HEK293 (cell line): ENCODE data around the gene MACF1.

Experiments
- KLF16 ChIP-seq: fragments of 450-650 bp; formaldehyde crosslinking; IDR thresholded peaks from 2 replicates; pipeline ENCODE4 v1.5.1; 2017; ENCODE audit warnings: missing biosample characterization, missing genetic modification characterization
- RBAK ChIP-seq: fragments of 450-650 bp; formaldehyde crosslinking; IDR thresholded peaks from 2 replicates; pipeline ENCODE4 v1.5.1; 2016; ENCODE audit warnings: missing biosample characterization, missing genetic modification characterization
- TCF7L2 ChIP-seq: IDR thresholded peaks from 2 replicates; pipeline ENCODE4 v1.6.1; 2011; ENCODE audit warnings: low read depth, mild to moderate bottlenecking, inconsistent platforms, low read length, moderate library complexity, borderline replicate concordance
- ZBTB7A ChIP-seq: fragments of 450-650 bp; formaldehyde crosslinking; IDR thresholded peaks from 2 replicates; pipeline ENCODE4 v1.5.1; 2016; ENCODE audit warnings: low read depth, missing biosample characterization, missing genetic modification characterization
- ZNF341 ChIP-seq: fragments of 450-650 bp; formaldehyde crosslinking; IDR thresholded peaks from 2 replicates; pipeline ENCODE4; 2016; ENCODE audit warnings: low read depth, missing biosample characterization, missing genetic modification characterization
- TF ChIP-seq, protein P1 (sequence below): fragments of 450-650 bp; formaldehyde crosslinking; conservative IDR thresholded peaks from 2 replicates; pipeline ENCODE4 v1.5.1; 2016; ENCODE audit warnings: low read depth, missing biosample characterization, missing genetic modification characterization
- TF ChIP-seq, protein P2 (sequence below): fragments of 450-650 bp; formaldehyde crosslinking; IDR thresholded peaks from 2 replicates; pipeline ENCODE4 v1.5.1; 2016; ENCODE audit warnings: missing biosample characterization, missing genetic modification characterization

DNA sequence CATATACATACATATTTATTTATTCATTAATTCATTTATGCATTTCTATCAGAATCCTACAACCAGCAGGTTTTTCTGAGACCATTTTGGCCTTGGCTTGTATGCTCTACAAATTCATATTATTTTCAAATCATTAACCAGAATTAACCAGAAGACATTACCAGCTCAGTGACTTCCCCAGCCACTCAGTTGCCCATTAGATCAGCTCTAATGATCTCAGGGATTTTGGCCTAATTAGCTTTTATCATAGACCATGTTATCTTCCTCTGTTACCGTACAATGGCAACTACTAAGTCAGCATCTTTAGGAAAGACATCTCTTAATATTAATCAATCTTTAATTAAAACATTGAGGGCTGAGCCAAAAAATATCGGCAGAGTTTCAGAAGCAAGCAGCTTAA, 196.6 kb downstream of the MACF1 start:
- TF ChIP-seq ZBTB7A (tag by site-specific recombination) (no peak), RBAK (tag by site-specific recombination) (no peak), TCF7L2 (no peak), ZNF341 (tag by site-specific recombination) (no peak), KLF16 (no peak)
- TF ChIP-seq, protein P1, sequence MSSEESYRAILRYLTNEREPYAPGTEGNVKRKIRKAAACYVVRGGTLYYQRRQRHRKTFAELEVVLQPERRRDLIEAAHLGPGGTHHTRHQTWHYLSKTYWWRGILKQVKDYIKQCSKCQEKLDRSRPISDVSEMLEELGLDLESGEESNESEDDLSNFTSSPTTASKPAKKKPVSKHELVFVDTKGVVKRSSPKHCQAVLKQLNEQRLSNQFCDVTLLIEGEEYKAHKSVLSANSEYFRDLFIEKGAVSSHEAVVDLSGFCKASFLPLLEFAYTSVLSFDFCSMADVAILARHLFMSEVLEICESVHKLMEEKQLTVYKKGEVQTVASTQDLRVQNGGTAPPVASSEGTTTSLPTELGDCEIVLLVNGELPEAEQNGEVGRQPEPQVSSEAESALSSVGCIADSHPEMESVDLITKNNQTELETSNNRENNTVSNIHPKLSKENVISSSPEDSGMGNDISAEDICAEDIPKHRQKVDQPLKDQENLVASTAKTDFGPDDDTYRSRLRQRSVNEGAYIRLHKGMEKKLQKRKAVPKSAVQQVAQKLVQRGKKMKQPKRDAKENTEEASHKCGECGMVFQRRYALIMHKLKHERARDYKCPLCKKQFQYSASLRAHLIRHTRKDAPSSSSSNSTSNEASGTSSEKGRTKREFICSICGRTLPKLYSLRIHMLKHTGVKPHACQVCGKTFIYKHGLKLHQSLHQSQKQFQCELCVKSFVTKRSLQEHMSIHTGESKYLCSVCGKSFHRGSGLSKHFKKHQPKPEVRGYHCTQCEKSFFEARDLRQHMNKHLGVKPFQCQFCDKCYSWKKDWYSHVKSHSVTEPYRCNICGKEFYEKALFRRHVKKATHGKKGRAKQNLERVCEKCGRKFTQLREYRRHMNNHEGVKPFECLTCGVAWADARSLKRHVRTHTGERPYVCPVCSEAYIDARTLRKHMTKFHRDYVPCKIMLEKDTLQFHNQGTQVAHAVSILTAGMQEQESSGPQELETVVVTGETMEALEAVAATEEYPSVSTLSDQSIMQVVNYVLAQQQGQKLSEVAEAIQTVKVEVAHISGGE (tag by site-specific recombination), result no peak
- TF ChIP-seq, protein P2, sequence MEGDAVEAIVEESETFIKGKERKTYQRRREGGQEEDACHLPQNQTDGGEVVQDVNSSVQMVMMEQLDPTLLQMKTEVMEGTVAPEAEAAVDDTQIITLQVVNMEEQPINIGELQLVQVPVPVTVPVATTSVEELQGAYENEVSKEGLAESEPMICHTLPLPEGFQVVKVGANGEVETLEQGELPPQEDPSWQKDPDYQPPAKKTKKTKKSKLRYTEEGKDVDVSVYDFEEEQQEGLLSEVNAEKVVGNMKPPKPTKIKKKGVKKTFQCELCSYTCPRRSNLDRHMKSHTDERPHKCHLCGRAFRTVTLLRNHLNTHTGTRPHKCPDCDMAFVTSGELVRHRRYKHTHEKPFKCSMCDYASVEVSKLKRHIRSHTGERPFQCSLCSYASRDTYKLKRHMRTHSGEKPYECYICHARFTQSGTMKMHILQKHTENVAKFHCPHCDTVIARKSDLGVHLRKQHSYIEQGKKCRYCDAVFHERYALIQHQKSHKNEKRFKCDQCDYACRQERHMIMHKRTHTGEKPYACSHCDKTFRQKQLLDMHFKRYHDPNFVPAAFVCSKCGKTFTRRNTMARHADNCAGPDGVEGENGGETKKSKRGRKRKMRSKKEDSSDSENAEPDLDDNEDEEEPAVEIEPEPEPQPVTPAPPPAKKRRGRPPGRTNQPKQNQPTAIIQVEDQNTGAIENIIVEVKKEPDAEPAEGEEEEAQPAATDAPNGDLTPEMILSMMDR, result no peak
